Ishikawa (cell line): ENCODE results near the gene CDK6.

Experiments used
- CEBPB ChIP-seq: IDR thresholded peaks from 2 replicates; pipeline ENCODE4 v1.6.1; 2012
- CREB1 ChIP-seq: IDR thresholded peaks from 2 replicates; pipeline ENCODE4 v1.6.1; 2012; ENCODE audit warnings: low read depth
- EGR1 ChIP-seq: IDR thresholded peaks from 2 replicates; pipeline ENCODE4 v1.6.1; 2012
- EP300 ChIP-seq: IDR thresholded peaks from 2 replicates; pipeline ENCODE4 v1.6.1; 2012; ENCODE audit warnings: borderline replicate concordance
- FOXM1 ChIP-seq: IDR thresholded peaks from 2 replicates; pipeline ENCODE4 v1.6.1; 2012; ENCODE audit warnings: low read depth, borderline replicate concordance
- MAX ChIP-seq: IDR thresholded peaks from 2 replicates; pipeline ENCODE4 v1.6.1; 2012
- NFIC ChIP-seq: IDR thresholded peaks from 2 replicates; pipeline ENCODE4 v1.6.1; 2012
- RAD21 ChIP-seq: IDR thresholded peaks from 2 replicates; pipeline ENCODE4 v1.6.1; 2012; ENCODE audit warnings: low read depth
- REST ChIP-seq: IDR thresholded peaks from 2 replicates; pipeline ENCODE4 v1.6.1; 2012; ENCODE audit warnings: low read depth, mild to moderate bottlenecking
- TAF1 ChIP-seq: IDR thresholded peaks from 2 replicates; pipeline ENCODE4 v1.6.1; 2012; ENCODE audit warnings: low read depth, mild to moderate bottlenecking
- TCF12 ChIP-seq: IDR thresholded peaks from 2 replicates; pipeline ENCODE4 v1.6.1; 2012; ENCODE audit warnings: low read depth
- TEAD4 ChIP-seq: IDR thresholded peaks from 2 replicates; pipeline ENCODE4 v1.6.1; 2012
- USF1 ChIP-seq: IDR thresholded peaks from 2 replicates; pipeline ENCODE4 v1.6.1; 2012
- YY1 ChIP-seq: IDR thresholded peaks from 2 replicates; pipeline ENCODE4 v1.6.1; 2012; ENCODE audit warnings: low read depth
- ZBTB7A ChIP-seq: IDR thresholded peaks from 2 replicates; pipeline ENCODE4 v1.6.1; 2012; ENCODE audit warnings: low read depth

The CDK6 gene

GRCh38 chr7:92624298-92624996 is 211.9 kb downstream of the CDK6 start:
- TF ChIP-seq MAX (no peak), NFIC (0 out of 2 replicates have a peak, but pooled peaks have one; percentile 21), TEAD4 (no peak)

- TF ChIP-seq CREB1: no peak
- TF ChIP-seq CEBPB: no peak
- no peak for TF ChIP-seq EGR1
Measured at GRCh38 chr7:92623544-92623943, 212.8 kb downstream of the CDK6 start.

- TF ChIP-seq USF1 (no peak), MAX (no peak), EGR1 (no peak), TCF12 (no peak), NFIC (no peak), TAF1 (no peak), CEBPB (no peak), YY1 (no peak), ZBTB7A (no peak), RAD21 (no peak), CREB1 (no peak)
Measured at GRCh38 chr7:92622685-92623084, 213.7 kb downstream of the CDK6 start.

GRCh38 chr7:92622030-92622429 is 214.3 kb downstream of the CDK6 start:
- TF ChIP-seq USF1: no peak
- TF ChIP-seq CEBPB: no peak
- no peak for TF ChIP-seq TAF1
- TF ChIP-seq MAX: no peak
- TF ChIP-seq ZBTB7A: no peak
- no peak for TF ChIP-seq TCF12
- no peak for TF ChIP-seq TEAD4
- TF ChIP-seq EGR1: no peak
- no peak for TF ChIP-seq NFIC
- no peak for TF ChIP-seq YY1

- no peak for TF ChIP-seq CREB1
- TF ChIP-seq REST: no peak
- no peak for TF ChIP-seq TAF1
- no peak for TF ChIP-seq ZBTB7A
- no peak for TF ChIP-seq RAD21
- TF ChIP-seq EP300: no peak
- TF ChIP-seq USF1: no peak
- no peak for TF ChIP-seq EGR1
- no peak for TF ChIP-seq CEBPB
- no peak for TF ChIP-seq MAX
- no peak for TF ChIP-seq NFIC
- TF ChIP-seq TCF12: no peak
- TF ChIP-seq FOXM1: no peak
- no peak for TF ChIP-seq YY1
- TF ChIP-seq TEAD4: no peak
Measured at GRCh38 chr7:92621561-92622023, 214.8 kb downstream of the CDK6 start.

- no peak; the same call in 1 of the 2 replicates for TF ChIP-seq NFIC
- no peak for TF ChIP-seq TCF12
- peak; percentile 92 for TF ChIP-seq RAD21
- no peak for TF ChIP-seq EGR1
- TF ChIP-seq FOXM1: no peak
- no peak for TF ChIP-seq CEBPB
Measured at GRCh38 chr7:92621026-92621540, 215.3 kb downstream of the CDK6 start.

- TF ChIP-seq TCF12: no peak
- TF ChIP-seq YY1: no peak
- TF ChIP-seq CEBPB: no peak
- TF ChIP-seq TAF1: no peak
- TF ChIP-seq EGR1: no peak
- no peak for TF ChIP-seq FOXM1
- no peak for TF ChIP-seq EP300
- no peak for TF ChIP-seq TEAD4
- no peak for TF ChIP-seq USF1
- TF ChIP-seq REST: no peak
- TF ChIP-seq CREB1: no peak
- no peak for TF ChIP-seq RAD21
Measured at GRCh38 chr7:92615861-92616260, 220.5 kb downstream of the CDK6 start.
